Activated naive CD4-positive, alpha-beta T cell treated with anti-CD3 and anti-CD28 coated beads, Interleukin-2, amount 10 ng/mL, durations not matched to agents 7 days and 5 days (primary cell): ENCODE data around the gene TMPRSS11A.

Source experiments
- CTCF ChIA-PET: fragments of 350-600 bp; sonication (Branson Sonifier 250); formaldehyde crosslinking; loops from one replicate; lab custom pipeline; 2021; ENCODE audit warnings: antibody characterized with exemption; lab: Charles Lee
- DNase-seq: peaks from one replicate; pipeline ENCODE4 v3.0.0-alpha.2; 2020
- H3K27ac Mint-ChIP-seq: one replicate; pipeline ENCODE4 v1.8.0; 2021; ENCODE audit warnings: mild to moderate bottlenecking, moderate library complexity, mixed read lengths
- H3K27me3 Mint-ChIP-seq: one replicate; pipeline ENCODE4 v1.8.0; 2021; ENCODE audit warnings: mild to moderate bottlenecking, mixed read lengths
- H3K36me3 Mint-ChIP-seq: one replicate; pipeline ENCODE4 v1.8.0; 2021; ENCODE audit warnings: mixed read lengths
- H3K4me1 Mint-ChIP-seq: one replicate; pipeline ENCODE4 v1.8.0; 2021; ENCODE audit warnings: mixed read lengths
- H3K4me3 Mint-ChIP-seq: one replicate; pipeline ENCODE4 v1.8.0; 2021; ENCODE audit warnings: mild to moderate bottlenecking, moderate library complexity, mixed read lengths
- H3K9me3 Mint-ChIP-seq: one replicate; pipeline ENCODE4 v1.8.0; 2021; ENCODE audit warnings: mixed read lengths

The TMPRSS11A gene

GRCh38 chr4:67899096-67899495 lies 64.2 kb downstream of the TMPRSS11A start:
- H3K36me3 Mint-ChIP-seq, result no peaks in the 10 kb centered on the region
- H3K27me3 Mint-ChIP-seq, result no peaks in the 10 kb centered on the region
- no peaks in the 10 kb centered on the region for H3K9me3 Mint-ChIP-seq
- DNase-seq, result no peak
- H3K4me3 Mint-ChIP-seq, result no peak overlapping the region
- no peak overlapping the region for H3K27ac Mint-ChIP-seq
- no peaks in the 10 kb centered on the region for H3K4me1 Mint-ChIP-seq
- CTCF ChIA-PET, result no interaction called here

- CTCF ChIA-PET, result interaction anchor here (0.7 kb wide), 1 partner anchor 662 kb away, joined by 3 read pairs; no protein-coding TSS in a partner anchor
- no peak for DNase-seq
- Mint-ChIP-seq H3K4me1 (no peaks in the 10 kb centered on the region), H3K9me3 (no peaks in the 10 kb centered on the region), H3K27ac (no peak overlapping the region), H3K4me3 (no peak overlapping the region), H3K27me3 (no peaks in the 10 kb centered on the region), H3K36me3 (no peaks in the 10 kb centered on the region)
Measured at GRCh38 chr4:67897686-67898085, 65.6 kb downstream of the TMPRSS11A start.

DNA sequence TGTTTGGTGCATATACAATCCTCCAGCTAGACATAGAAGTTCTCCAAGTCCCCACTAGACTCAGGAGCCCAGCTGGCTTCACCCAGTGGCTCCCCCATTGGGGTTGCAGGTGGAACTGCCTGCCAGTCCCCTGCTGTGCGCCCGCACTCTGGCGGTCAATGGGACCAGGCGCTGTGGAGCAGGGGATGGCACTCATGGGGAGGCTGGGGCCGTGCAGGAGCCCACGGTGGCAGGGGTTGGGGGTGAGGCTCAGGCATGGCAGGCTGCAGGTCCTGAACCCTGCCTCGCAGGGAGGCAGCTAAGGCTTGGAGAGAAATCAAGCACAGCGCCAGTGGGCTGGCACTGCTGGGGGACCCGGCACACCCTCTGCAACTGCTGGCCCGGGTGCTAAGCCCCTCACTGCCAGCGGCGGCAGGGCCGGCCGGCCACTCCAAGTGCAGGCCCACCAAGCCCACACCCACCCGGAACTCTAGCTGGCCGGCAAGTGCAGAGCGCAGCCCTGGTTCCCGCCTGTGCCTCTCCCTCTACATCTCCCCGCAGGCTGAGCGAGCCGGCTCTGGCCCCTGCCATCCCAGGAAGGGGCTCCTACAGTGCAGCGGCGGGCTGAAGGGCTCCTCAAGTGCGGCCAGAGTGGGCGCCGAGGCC lies 66.8 kb downstream of the TMPRSS11A start:
- no peaks in the 10 kb centered on the region for H3K36me3 Mint-ChIP-seq
- no peaks in the 10 kb centered on the region for H3K9me3 Mint-ChIP-seq
- no peaks in the 10 kb centered on the region for H3K27me3 Mint-ChIP-seq
- H3K27ac Mint-ChIP-seq, result no peak overlapping the region
- H3K4me1 Mint-ChIP-seq, result no peaks in the 10 kb centered on the region
- no peak overlapping the region for H3K4me3 Mint-ChIP-seq
- DNase-seq, result no peak
- CTCF ChIA-PET, result no interaction called here

- no peak for DNase-seq
- Mint-ChIP-seq H3K9me3 (no peaks in the 10 kb centered on the region), H3K27ac (no peak overlapping the region), H3K27me3 (no peaks in the 10 kb centered on the region), H3K36me3 (no peaks in the 10 kb centered on the region), H3K4me1 (no peaks in the 10 kb centered on the region), H3K4me3 (no peak overlapping the region)
- CTCF ChIA-PET, result no interaction called here
Measured at GRCh38 chr4:67894659-67895058, 68.6 kb downstream of the TMPRSS11A start.

DNA sequence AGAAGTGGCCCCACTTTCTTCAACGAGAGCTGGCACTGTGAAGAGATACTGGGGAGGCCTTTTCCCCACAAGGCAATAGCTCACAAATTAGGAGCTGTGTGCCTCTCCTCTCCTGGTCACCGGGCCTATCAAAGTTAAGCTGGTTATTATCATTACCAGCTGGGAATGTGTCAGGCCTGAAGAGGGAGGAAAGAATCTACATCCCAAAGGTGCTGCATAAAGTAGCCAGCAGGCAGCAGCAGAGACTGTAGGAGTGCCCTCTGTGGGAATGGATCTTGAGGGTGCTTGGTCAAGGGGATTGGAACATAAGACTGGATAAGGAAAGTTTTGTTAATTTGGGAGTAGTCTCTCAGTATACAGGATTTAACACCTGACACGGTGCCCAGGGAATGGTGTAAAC lies 70.4 kb downstream of the TMPRSS11A start:
- Mint-ChIP-seq H3K27me3 (no peaks in the 10 kb centered on the region), H3K36me3 (no peaks in the 10 kb centered on the region), H3K4me3 (no peak overlapping the region), H3K9me3 (no peaks in the 10 kb centered on the region), H3K4me1 (no peaks in the 10 kb centered on the region), H3K27ac (no peak overlapping the region)
- CTCF ChIA-PET, result no interaction called here
- DNase-seq, result no peak

DNA sequence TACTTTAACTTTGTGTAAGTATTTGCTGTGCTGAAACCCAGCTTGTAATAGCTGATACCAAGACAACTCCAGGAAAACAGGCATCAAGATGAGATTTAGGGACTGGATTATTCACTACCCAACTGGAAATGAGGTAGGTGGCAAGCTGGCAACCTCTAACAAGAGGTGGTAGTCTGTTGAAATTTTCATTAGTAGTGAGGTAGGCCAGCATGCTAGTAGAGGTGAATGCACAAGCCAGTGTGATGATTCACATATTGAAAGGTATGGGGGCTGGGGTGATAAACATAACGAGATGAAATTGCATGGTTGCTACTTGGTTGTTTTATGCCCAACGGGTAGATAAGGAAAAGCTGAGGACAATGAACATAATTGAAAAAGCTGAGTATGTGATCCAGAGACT lies 71.0 kb downstream of the TMPRSS11A start:
- no peaks in the 10 kb centered on the region for H3K27me3 Mint-ChIP-seq

GRCh38 chr4:67891645-67892044 lies 71.6 kb downstream of the TMPRSS11A start:
- CTCF ChIA-PET, result no interaction called here
- Mint-ChIP-seq H3K27ac (no peak overlapping the region), H3K9me3 (no peaks in the 10 kb centered on the region), H3K4me1 (no peaks in the 10 kb centered on the region), H3K27me3 (no peaks in the 10 kb centered on the region), H3K4me3 (no peak overlapping the region), H3K36me3 (no peaks in the 10 kb centered on the region)
- DNase-seq, result no peak

More for the DNA sequence above, 71.0 kb downstream of the TMPRSS11A start:
- no peak for DNase-seq
- no peaks in the 10 kb centered on the region for H3K4me1 Mint-ChIP-seq
- no peaks in the 10 kb centered on the region for H3K36me3 Mint-ChIP-seq
- CTCF ChIA-PET, result no interaction called here
- no peak overlapping the region for H3K4me3 Mint-ChIP-seq
- H3K9me3 Mint-ChIP-seq, result no peaks in the 10 kb centered on the region
- no peak overlapping the region for H3K27ac Mint-ChIP-seq

DNA sequence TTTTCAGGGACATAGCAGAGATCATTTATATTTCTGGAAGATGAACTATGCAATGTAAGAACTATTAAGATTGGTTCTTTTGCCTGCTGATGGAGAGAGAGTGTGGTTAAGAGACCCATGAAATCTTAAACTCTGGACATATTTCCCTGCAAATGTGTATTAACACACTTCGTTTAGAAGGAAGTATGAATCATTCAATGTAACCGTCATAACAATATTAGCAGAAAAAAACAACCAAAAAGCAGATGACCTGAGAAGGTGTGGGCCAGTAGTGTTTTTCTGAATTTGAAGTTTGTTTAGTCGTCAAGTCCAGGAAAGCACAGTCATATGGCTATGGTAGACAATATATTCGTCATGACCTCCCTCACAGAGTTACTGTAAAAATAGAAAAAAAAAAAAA lies 77.0 kb downstream of the TMPRSS11A start:
- no peak overlapping the region for H3K4me3 Mint-ChIP-seq
- no peak for DNase-seq
- CTCF ChIA-PET, result no interaction called here
- no peaks in the 10 kb centered on the region for H3K27me3 Mint-ChIP-seq
- no peak overlapping the region for H3K27ac Mint-ChIP-seq
- no peaks in the 10 kb centered on the region for H3K4me1 Mint-ChIP-seq
- H3K9me3 Mint-ChIP-seq, result no peaks in the 10 kb centered on the region
- H3K36me3 Mint-ChIP-seq, result no peaks in the 10 kb centered on the region

GRCh38 chr4:67885762-67886161 lies 77.5 kb downstream of the TMPRSS11A start:
- no peak for DNase-seq
- no peak overlapping the region for H3K27ac Mint-ChIP-seq
- H3K4me1 Mint-ChIP-seq, result no peaks in the 10 kb centered on the region
- H3K36me3 Mint-ChIP-seq, result no peaks in the 10 kb centered on the region
- CTCF ChIA-PET, result no interaction called here
- H3K27me3 Mint-ChIP-seq, result no peaks in the 10 kb centered on the region
- no peak overlapping the region for H3K4me3 Mint-ChIP-seq
- H3K9me3 Mint-ChIP-seq, result no peaks in the 10 kb centered on the region

GRCh38 chr4:67884701-67885100 lies 78.6 kb downstream of the TMPRSS11A start:
- Mint-ChIP-seq H3K27ac (no peak overlapping the region), H3K4me3 (no peak overlapping the region), H3K27me3 (no peaks in the 10 kb centered on the region), H3K4me1 (no peaks in the 10 kb centered on the region), H3K9me3 (no peaks in the 10 kb centered on the region), H3K36me3 (no peaks in the 10 kb centered on the region)
- no peak for DNase-seq
- CTCF ChIA-PET, result no interaction called here

DNA sequence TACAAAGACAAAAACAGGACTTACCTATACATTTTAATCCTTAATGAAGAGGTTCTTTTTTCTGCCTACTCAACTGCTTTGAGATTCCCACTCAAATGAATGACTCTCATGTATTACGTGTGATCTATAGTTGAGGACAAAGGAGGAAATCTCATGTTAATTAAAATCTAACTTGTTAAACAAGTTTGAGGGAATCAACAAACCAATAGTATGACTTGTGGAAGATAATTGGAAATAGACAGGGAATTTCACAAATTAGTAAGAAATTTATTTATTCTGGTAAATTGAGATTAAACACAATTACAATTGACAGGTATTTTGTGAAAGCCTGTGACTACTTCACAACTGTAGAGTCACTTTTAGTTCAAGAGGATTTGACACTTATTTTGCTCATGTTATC lies 79.4 kb downstream of the TMPRSS11A start, which contains the start of gene TMPRSS11D:
Gene TMPRSS11D (minus strand): TSS at position 101 of the 400 bp plus-strand sequence. CDS start 69 bp downstream, at position 32.
- CTCF ChIA-PET, result no interaction called here
- Mint-ChIP-seq H3K27ac (no peak within 1 kb of the TSS), H3K4me3 (no peak within 1 kb of the TSS), H3K9me3 (no peaks in the 10 kb centered on the region), H3K4me1 (no peaks in the 10 kb centered on the region), H3K36me3 (no peaks in the 10 kb centered on the region), H3K27me3 (no peaks in the 10 kb centered on the region)
- no peak for DNase-seq

GRCh38 chr4:67883458-67883857 lies 79.8 kb downstream of the TMPRSS11A start:
- Mint-ChIP-seq H3K4me3 (no peak overlapping the region), H3K27me3 (no peaks in the 10 kb centered on the region), H3K27ac (no peak overlapping the region), H3K9me3 (no peaks in the 10 kb centered on the region), H3K36me3 (no peaks in the 10 kb centered on the region), H3K4me1 (no peaks in the 10 kb centered on the region)
- CTCF ChIA-PET, result no interaction called here
- no peak for DNase-seq

DNA sequence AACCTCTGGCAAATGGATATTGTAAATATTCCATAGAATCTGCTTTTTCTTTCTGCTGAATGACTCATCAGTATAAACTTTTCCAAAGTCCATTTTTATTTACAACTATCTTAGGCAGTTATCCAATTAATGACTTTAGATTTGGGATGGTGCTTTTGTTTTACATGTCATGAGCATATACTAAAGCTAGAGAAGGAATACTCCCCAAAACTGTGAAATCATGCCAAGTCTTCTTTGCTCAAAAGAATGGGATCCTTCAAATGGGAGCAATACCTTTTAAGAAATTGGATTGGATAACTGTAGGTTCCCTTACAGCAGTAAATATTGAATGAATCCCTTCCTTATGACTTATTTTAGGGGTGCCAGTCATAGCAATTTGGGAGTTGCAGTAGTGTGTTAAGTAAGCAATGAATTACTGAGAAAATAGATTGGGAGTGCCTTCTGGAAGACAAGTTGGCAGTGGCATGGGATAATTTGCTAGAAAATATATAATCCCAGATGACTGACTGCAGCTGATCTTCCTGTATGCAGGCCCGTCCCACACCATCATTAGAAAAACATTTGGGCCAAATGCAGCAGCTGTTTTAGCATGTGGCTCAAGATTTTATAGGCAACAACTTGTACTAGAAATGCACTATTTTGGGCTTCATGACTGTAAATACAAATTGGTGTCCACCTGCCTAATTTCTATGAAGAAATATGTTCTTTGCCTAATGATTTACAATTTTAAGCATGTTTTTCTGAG lies 82.3 kb downstream of the TMPRSS11A start:
- Mint-ChIP-seq H3K9me3 (no peaks in the 10 kb centered on the region), H3K4me1 (no peaks in the 10 kb centered on the region), H3K4me3 (no peak overlapping the region), H3K27ac (no peak overlapping the region), H3K27me3 (no peaks in the 10 kb centered on the region), H3K36me3 (no peaks in the 10 kb centered on the region)
- CTCF ChIA-PET, result no interaction called here
- no peak for DNase-seq

GRCh38 chr4:67879486-67879885 lies 83.8 kb downstream of the TMPRSS11A start:
- no peaks in the 10 kb centered on the region for H3K4me1 Mint-ChIP-seq
- no peak overlapping the region for H3K4me3 Mint-ChIP-seq
- H3K36me3 Mint-ChIP-seq, result no peaks in the 10 kb centered on the region
- DNase-seq, result no peak
- CTCF ChIA-PET, result no interaction called here
- H3K27me3 Mint-ChIP-seq, result no peaks in the 10 kb centered on the region
- H3K27ac Mint-ChIP-seq, result no peak overlapping the region
- H3K9me3 Mint-ChIP-seq, result no peaks in the 10 kb centered on the region

- no peaks in the 10 kb centered on the region for H3K9me3 Mint-ChIP-seq
- H3K4me1 Mint-ChIP-seq, result no peaks in the 10 kb centered on the region
Measured at GRCh38 chr4:67877086-67877485, 86.2 kb downstream of the TMPRSS11A start.

More at GRCh38 chr4:67877086-67877485, 86.2 kb downstream of the TMPRSS11A start:
- H3K27me3 Mint-ChIP-seq, result no peaks in the 10 kb centered on the region
- H3K4me3 Mint-ChIP-seq, result no peak overlapping the region
- H3K36me3 Mint-ChIP-seq, result no peaks in the 10 kb centered on the region
- CTCF ChIA-PET, result no interaction called here
- no peak for DNase-seq
- no peak overlapping the region for H3K27ac Mint-ChIP-seq
